Heart right ventricle (tissue), 16 donors: ENCODE results near the gene PGBD5. TPM values are rescaled to one million over a fixed set of nuclear protein-coding genes. Genes with fewer than 3 reads are reported as not detected.

Source experiments
- ATAC-seq, 8 donors: fragments of 200-7000 bp; cut with Tn5 transposase; one replicate each; pipeline ENCODE4 v1.9.1; 2020; ENCODE audit warnings: mild to moderate bottlenecking in 8 of 8, moderate library complexity in 8 of 8, moderate number of reproducible peaks in 1 of 8
- DNase-seq, 2 donors: peaks; one replicate each; pipeline ENCODE4 v3.0.0-alpha.2; 2020
- H3K27ac ChIP-seq, 10 donors: fragments of 200-600 bp; sonication (generic) in 2 of 10; one replicate each; pipeline versions ENCODE4 v1.5.0 to v1.8.0; 2020 to 2022; ENCODE audit warnings: mild to moderate bottlenecking in 3 of 10
- H3K27me3 ChIP-seq, 7 donors: fragments of 200-600 bp; one replicate each; pipeline ENCODE4 v1.8.0; 2021 to 2022; ENCODE audit warnings: mild to moderate bottlenecking in 2 of 7
- H3K36me3 ChIP-seq, 9 donors: fragments of 200-600 bp; sonication (generic) in 1 of 9; one replicate each; pipeline versions ENCODE4 v1.5.0 to v1.8.0; 2020 to 2022; ENCODE audit warnings: mild to moderate bottlenecking in 2 of 9
- H3K4me1 ChIP-seq, 9 donors: fragments of 200-600 bp; sonication (generic) in 1 of 9; one replicate each; pipeline versions ENCODE4 v1.5.0 to v1.8.0; 2020 to 2022; ENCODE audit warnings: mild to moderate bottlenecking in 4 of 9
- H3K4me3 ChIP-seq, 10 donors: fragments of 200-600 bp; sonication (generic) in 2 of 10; one replicate each; pipeline versions ENCODE4 v1.5.0 to v1.8.0; 2020 to 2022; ENCODE audit warnings: mild to moderate bottlenecking in 7 of 10, moderate library complexity in 2 of 10
- H3K9me3 ChIP-seq, 11 donors: fragments of 200-600 bp in 10 of 11; sonication (generic) in 2 of 11; one replicate each; pipeline versions ENCODE4 v1.5.0 to v1.8.0; 2013 to 2022; ENCODE audit warnings: mild to moderate bottlenecking in 2 of 11, control low read depth in 1 of 11, moderate library complexity in 1 of 11
- WGBS, 2 donors: extraction: QIAGEN DNeasy Blood & Tissue Kit; methylation state at CpG; one replicate each; pipeline ENCODE4 v1.1.7; 2013; ENCODE audit warnings: inconsistent platforms in 1 of 2; 5-methylcytosine and 5-hydroxymethylcytosine counted together
- intact Hi-C, 10 donors: fragments of 100-400 bp; cut with DNase I; formaldehyde crosslinking; loops; one replicate each; pipeline versions ENCODE4 v1.11.1 to v1.14.2; 2022
- polyA plus RNA-seq, 2 donors: library from polyadenylated mRNA; stranded (reverse); fragments of 200-250 nt; gene quantifications; one replicate each; pipeline ENCODE4 v1.2.3, GENCODE V29; 2013
- total RNA-seq, 10 donors: library from RNA; stranded (reverse); fragmentation: NEBNext Ultra II Directional in 3 of 10; extraction: Animal tissue kit (Norgen Biotek cat#: 25700) in 3 of 10; gene quantifications; one replicate each; pipeline versions ENCODE4 v1.2.1 to v1.2.4, GENCODE V29; 2021 to 2023
- TF ChIP-seq, protein P1 (sequence below), 9 donors: fragments of 200-600 bp; sonication (generic) in 2 of 9; IDR thresholded peaks; one replicate each; pipeline versions ENCODE4 v1.5.0 to v1.8.0; 2021 to 2022; ENCODE audit warnings: antibody characterized with exemption in 9 of 9, mild to moderate bottlenecking in 5 of 9, moderate library complexity in 1 of 9
- donor health status: Arrhythmogenic right ventricular cardiomyopathy.
- donor health status: ischemic (EF 13 %, LVEDD 7.1; RV severe dilation, severe dysfunction).
- donor health status: healthy with polysubstance abuse.
- donor health status: DM: no; HTN: yes; CAD: no.
- donor health status: DM: no; HTN: no; CAD: no.
- donor health status: ischemic (EF 25% LVEDD 6.9; RV normal size, moderate dysfunction).
- donor health status: ischemic (EF 25% LVEDD 5.7; RV mildly dilated, moderate dysfunction).
- donor health status: healthy.
- donor health status: DM: yes; HTN: yes; CAD: no.
- donor health status: Ischemic cardiomyopathy.
- donor health status: ischemic (EF 35%, LVEDD 5.7; RV mildly dilated, moderate dysfunction).
- donor health status: nonischemic (EF 11% LVEDD 7.7; RV severe dilation, severe dysfunction).
- donor health status: DM: yes; HTN: yes; CAD: no.
- donor health status: PGD.
- donor health status: ischemic (EF 29% LVEDD 5.4; RV normal size, mild dysfunction).
- donor health status: nonischemic (EF 23%, LVEDD 6.1; RV moderate dilation, normal function).

Gene PGBD5
- total and polyA plus RNA-seq, 12 donors = 0.52 to 11.4 (median 7.9) TPM

DNA sequence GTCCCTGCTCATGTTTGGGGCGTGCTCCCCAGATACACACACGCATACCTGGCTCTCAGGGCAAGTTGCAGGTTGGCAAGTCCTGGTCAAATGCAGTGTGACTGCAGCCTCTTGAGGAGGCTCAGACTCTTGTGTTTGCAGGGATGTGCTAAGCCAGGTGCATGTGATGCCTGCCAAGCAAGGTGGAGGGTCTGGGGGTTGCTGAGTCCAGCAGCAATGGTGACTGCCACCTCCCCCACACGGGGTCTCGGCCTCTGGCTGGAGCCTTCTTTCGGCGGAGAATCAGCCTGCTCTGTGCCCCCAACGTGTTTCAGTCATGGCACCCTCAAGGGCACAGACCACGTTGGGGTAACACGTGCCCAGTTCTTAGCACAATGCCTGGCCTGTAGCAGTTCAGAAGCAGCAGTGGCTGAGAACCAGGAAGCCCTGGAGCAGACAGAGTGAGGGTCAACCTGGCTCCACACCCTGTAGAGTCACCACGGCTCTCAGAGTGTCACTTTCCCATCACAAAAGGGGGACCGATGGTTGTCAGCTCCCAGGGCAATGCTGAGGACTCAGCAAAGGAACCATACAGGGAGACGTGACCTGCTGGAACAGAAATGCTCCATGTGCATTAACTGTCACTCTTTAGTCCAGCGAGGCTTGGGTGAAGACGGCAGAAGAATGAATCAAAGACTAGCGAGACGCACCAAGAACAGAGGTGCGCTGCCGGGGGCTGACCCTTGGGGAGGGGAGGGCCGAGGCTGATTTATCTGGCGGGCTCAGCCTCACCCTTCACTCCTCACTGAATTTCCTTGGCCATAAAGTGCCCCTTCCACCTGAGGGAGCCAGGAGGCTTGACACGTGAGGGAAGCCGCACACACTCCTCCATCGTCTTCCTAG lies 109.0 kb downstream of the PGBD5 start:
- Histone ChIP-seq H3K4me3 (no peak overlapping the region), H3K9me3 (no peaks in the 10 kb centered on the region), H3K4me1 (peaks cover 0 to 13% (median 5%) of the 10 kb centered on the region in 9 donors), H3K36me3 (no peaks in the 10 kb centered on the region), H3K27ac (no peak overlapping the region), H3K27me3 (peaks cover 0 to 18% (median 5%) of the 10 kb centered on the region in 7 donors)
- DNase-seq = no peak
- no peak for ATAC-seq
- 86 to 87% methylated on average over 23 of the region's 23 CpGs for WGBS, 2 donors
- intact Hi-C loops = loop anchor here in 1 of 10 donors (10.0 kb wide), 1 partner anchor 1062 kb away; no protein-coding TSS in a partner anchor
- TF ChIP-seq, protein P1, sequence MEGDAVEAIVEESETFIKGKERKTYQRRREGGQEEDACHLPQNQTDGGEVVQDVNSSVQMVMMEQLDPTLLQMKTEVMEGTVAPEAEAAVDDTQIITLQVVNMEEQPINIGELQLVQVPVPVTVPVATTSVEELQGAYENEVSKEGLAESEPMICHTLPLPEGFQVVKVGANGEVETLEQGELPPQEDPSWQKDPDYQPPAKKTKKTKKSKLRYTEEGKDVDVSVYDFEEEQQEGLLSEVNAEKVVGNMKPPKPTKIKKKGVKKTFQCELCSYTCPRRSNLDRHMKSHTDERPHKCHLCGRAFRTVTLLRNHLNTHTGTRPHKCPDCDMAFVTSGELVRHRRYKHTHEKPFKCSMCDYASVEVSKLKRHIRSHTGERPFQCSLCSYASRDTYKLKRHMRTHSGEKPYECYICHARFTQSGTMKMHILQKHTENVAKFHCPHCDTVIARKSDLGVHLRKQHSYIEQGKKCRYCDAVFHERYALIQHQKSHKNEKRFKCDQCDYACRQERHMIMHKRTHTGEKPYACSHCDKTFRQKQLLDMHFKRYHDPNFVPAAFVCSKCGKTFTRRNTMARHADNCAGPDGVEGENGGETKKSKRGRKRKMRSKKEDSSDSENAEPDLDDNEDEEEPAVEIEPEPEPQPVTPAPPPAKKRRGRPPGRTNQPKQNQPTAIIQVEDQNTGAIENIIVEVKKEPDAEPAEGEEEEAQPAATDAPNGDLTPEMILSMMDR (IDR thresholded peaks at IDR 0.05) = no peak

DNA sequence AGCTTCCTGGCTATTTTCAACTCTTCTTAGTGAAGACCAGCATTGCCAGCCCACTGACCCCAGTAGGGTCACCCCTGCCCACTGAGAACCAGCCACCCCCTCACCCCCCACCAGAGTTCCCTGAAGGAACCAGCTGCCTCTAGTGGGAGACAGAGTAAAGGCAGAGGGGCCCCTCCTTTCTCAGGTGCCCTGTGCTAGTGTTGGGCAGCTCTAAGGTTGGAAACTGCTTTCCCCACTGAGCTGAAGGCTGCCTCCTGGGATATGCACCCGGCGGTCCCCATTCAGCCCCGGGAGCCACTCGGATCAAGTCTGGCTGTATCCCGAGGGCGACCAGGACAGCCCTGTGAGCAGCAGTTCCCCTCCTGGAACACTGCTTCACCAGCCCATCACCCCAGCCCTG lies 111.0 kb downstream of the PGBD5 start:
- DNase-seq = no peak
- 82 to 83% methylated on average over 6 of the region's 6 CpGs for WGBS, 2 donors
- no peak for ATAC-seq
- Histone ChIP-seq H3K27ac (no peak overlapping the region), H3K27me3 (peaks cover 0 to 26% (median 5%) of the 10 kb centered on the region in 7 donors), H3K9me3 (no peaks in the 10 kb centered on the region), H3K36me3 (no peaks in the 10 kb centered on the region), H3K4me3 (no peak overlapping the region), H3K4me1 (peaks cover 0 to 12% (median 0%) of the 10 kb centered on the region in 9 donors)
- TF ChIP-seq, protein P1 (IDR thresholded peaks at IDR 0.05) = no peak
- intact Hi-C loops = loop anchor here in 1 of 10 donors (10.0 kb wide), 1 partner anchor 1060 kb away; no protein-coding TSS in a partner anchor

GRCh38 chr1:230314142-230314470 lies 112.0 kb downstream of the PGBD5 start:
- Histone ChIP-seq H3K36me3 (no peaks in the 10 kb centered on the region), H3K4me3 (no peak overlapping the region), H3K4me1 (peaks cover 0 to 12% (median 0%) of the 10 kb centered on the region in 9 donors), H3K9me3 (no peaks in the 10 kb centered on the region), H3K27me3 (peaks cover 0 to 26% (median 5%) of the 10 kb centered on the region in 7 donors), H3K27ac (no peak overlapping the region)
- 86 to 93% methylated on average over 8 of the region's 8 CpGs for WGBS, 2 donors
- DNase-seq = no peak
- no peak for ATAC-seq
- intact Hi-C loops = loop anchor here in 4 of 10 donors (5.0 to 10.0 kb wide), 2 partner anchors 652 to 1059 kb away; no protein-coding TSS in a partner anchor
- TF ChIP-seq, protein P1 (IDR thresholded peaks at IDR 0.05) = no peak

DNA sequence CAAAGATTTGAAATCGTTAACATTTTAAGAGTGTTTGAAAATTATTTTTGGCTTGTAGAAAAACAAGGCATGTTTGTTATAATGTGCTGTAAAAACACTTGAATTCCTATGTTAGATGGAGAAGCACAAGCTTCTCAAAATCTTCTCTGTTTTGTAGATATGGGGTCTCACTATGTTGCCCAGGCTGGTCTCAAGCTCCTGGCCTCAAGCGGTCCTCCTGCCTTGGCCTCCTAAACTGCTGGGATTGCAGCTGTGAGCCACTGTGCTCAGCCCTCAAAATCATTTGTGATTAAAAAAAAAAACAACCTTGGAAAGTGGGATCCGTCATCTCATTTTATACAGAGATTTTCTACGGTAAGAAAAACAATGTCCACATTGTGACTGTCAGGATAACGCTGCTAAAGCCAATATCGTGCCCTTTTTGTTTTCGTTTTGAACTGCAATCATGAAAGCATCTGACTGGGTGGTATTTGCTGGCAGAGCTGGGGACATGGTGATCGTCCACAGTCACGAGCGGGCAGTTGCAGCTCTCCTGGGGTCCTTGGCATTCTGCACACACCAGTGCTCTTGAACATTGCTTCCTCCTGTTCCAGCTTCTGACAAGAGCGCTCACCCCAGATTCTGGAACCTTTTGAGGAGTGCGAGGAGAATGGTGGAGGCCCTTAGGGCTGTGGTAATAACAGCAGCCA lies 112.5 kb downstream of the PGBD5 start:
- Histone ChIP-seq H3K27me3 (peaks cover 0 to 26% (median 5%) of the 10 kb centered on the region in 7 donors), H3K4me3 (no peak overlapping the region), H3K4me1 (peaks cover 0 to 13% (median 0%) of the 10 kb centered on the region in 9 donors), H3K27ac (no peak overlapping the region), H3K36me3 (no peaks in the 10 kb centered on the region), H3K9me3 (no peaks in the 10 kb centered on the region)
- WGBS, 2 donors = 71 to 80% methylated on average over 12 of the region's 12 CpGs
- TF ChIP-seq, protein P1 (IDR thresholded peaks at IDR 0.05) = no peak
- intact Hi-C loops = loop anchor here in 4 of 10 donors (5.0 to 10.0 kb wide), 2 partner anchors 651 to 1059 kb away; no protein-coding TSS in a partner anchor
- DNase-seq (no peak), ATAC-seq (no peak)
